NCI-H2196 (cell line): ENCODE data around the gene TARP.
"Not testable (repeated sequence)": the region's sequence is repeated elsewhere in the genome, so short reads cannot be mapped to it uniquely, and the experiment has no call there.

Experiments used
- DNase-seq: peaks from one replicate; lab custom pipeline; 2025; ENCODE audit not compliant: unreplicated experiment; lab: John Stamatoyannopoulos, UW

Gene TARP

DNA sequence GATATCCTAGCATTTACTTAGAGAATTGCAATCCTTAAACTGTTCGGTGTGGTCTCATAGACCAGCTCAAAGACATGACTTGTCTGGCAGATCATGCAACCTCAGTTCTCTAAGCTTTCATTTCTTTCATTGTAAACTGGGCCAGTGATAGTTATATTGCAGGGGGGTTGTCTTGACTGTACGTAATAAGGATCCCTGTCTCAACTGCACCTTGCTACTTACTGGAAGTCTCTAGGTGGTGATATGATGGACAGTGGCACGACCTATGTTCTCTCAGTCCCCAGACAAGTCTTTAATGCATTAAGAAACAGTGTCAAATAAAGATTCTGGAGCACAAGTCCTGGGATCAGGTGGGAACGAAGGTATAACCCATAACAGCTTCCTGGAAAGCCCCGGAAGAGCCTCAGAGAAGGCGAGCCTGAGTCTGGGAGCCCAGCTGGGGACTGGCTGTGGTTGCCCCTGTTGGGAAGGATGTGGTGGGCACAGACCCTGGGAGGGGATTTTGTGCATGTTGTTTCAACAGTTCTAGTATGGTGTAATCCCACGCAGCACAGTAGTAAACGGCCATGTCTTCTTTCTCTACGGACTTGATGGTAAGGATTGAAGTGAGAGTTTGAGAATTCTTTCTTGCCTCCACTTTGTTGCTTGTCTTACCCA, 26.0 kb upstream of the TARP start:
- no peak for DNase-seq

DNA sequence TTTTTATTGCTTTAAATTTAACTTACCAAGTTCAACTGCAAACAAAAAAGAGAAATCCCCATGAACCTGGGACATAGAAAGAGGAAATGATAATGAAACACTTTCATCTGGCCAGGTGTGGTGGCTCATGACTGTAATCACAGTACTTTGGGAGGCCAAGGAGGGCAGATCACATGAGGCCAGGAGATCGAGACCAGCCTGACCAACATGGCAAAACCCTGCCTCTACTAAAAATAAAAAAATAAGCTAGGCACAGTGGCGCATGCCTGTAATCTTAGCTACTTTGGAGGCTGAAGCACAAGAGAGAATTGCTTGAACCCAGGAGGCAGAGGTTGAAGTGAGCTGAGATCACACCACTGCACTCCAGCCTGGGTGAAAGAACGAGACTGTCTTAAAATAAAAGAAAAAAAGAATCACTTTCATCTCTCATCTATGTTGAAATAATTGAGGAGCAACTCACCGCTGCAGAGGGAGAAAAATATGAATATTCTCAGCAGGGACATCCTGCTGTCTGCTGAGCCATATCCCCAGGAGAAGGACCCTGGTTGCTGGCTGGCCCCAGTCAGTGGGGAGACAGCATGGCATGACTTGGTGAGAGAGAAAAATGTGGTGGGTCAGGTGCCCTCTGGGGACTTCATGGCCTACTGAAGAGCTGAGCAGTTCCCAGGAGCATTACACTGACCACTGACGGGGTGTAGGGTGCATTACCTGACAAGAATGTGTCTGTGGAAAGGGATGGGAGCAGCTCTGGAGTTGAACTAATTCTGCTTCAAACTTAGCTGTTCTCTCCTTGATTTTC, 22.8 kb upstream of the TARP start:
- DNase-seq: no peak

GRCh38 chr7:38294926-38295325, 21.5 kb upstream of the TARP start:
- DNase-seq: no peak

DNA sequence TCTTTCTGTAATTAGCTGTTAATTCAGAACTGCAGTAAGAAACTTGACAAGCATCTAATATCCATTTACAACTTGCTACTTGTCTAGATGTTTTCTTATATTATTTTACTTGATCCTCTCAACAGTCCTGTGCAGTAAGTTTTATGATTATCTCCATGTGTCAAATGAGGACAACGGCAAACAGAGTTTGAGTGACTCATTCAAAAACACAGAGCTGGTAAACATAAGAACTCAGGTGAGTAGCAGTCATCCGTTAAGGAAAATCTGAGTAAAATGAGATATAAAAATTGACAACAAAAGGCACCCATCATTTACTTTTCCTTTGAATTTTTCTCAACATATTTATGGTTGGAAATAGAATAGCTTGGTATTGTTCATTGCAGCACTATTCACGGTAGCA, 19.0 kb upstream of the TARP start:
- no peak for DNase-seq

- no peak for DNase-seq
Observed at GRCh38 chr7:38291650-38292049, 18.2 kb upstream of the TARP start.

DNA sequence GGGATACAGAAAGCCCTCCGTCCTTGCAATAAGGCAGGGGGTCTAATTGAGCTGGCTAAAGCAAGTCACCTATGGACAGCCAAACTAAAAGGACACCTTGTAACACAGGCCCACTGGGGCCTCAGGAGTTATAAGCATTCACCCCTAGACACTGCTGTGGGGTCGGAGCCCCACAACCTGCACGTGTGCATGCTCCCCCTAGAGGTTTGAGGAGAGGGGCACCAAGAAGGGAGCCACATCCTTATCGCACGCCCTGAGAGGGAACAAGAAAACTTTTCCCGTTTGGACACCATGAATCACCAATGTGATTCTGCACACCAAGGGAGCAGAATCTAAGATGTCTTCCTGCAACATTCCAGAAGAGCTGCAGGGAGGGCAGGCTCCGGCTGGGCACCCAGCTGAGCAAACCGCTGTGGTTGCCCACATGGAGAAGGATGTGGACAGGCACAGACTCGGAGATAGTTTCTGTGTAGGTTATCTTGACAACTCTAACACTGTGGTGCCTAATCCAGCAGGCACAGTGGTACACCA, 17.7 kb upstream of the TARP start:
- DNase-seq: no peak

DNA sequence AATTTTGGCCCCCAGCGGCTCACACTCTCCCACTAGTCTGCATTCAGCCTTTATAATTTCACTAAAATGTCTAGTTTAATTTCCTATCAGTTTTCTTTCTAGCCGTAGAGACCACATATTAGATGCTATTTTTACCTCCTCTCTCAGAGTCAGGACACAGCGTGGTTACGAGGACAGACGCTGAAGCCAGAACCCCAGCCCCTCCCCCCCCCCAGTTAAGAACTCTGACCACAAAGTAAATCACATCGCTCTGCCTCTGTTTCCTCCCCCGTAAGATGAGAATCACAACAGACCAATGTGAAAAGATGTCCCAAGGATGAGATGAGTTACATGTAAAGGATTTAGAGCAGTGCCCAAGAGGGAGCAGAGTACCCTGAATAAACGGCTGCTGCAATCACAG, 11.1 kb upstream of the TARP start:
- DNase-seq: no peak

DNA sequence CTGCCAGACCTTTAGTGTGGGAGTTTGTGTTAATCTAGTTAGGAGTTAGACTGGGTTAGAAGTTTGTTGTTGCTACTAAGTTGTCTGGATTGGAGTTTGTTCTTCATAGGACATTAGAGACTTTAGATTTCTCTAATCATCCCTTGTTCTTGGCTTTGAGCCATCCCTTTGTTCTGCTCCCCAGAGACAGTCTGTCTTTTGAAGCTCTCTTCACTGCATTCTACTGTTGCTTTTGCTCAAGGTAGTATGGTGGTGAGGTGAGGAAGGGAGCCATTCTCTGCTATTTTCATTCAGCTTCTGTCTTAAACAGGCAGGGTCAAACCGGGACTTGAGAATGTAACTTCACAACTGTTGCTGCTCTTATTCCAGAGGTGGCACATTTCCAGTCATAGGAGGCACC, 10.4 kb upstream of the TARP start:
- DNase-seq: no peak

- no peak for DNase-seq
Observed at GRCh38 chr7:38283107-38283506, 9.7 kb upstream of the TARP start.

GRCh38 chr7:38282081-38282480, 8.6 kb upstream of the TARP start:
- no peak for DNase-seq

- no peak for DNase-seq
Observed at GRCh38 chr7:38281266-38281665, 7.8 kb upstream of the TARP start.

- DNase-seq: no peak
Observed at GRCh38 chr7:38280707-38281106, 7.3 kb upstream of the TARP start.

GRCh38 chr7:38280000-38280399, 6.6 kb upstream of the TARP start:
- no peak for DNase-seq

DNA sequence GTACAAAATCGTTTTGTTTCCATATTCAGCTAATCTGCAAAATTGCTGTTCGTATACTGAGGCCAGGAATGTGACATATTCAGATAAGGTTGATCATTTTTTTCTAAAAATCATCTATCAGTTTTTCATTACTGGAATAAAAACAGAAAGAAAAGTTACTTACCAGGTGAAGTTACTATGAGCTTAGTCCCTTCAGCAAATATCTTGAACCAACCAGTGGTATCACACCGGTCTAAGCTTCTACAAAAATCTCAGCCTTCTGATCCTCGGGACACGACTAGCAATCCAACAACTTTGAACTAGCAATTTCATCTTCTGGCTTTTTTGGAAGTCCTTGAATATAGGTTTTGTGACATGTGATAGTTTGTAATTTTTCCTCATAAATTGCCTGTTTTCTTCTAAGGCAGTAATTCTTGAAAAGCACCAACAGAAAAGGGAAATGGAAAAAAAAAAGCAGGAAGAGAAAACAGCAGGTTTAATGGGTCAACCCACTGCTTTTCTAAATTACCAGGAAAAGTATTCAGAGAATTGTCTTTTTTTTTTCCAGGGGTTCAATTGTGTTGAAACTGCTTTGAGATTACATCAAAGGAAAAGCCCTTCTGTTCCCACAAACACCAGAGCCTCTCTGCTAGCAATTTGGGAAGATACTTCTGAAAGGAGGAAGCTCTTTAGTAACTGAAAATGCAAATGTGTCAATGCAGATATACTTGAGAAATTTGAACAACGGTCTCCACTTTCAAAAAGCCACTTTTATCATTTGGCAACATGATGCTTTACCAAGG, 2.9 kb upstream of the TARP start:
- DNase-seq: no peak

DNA sequence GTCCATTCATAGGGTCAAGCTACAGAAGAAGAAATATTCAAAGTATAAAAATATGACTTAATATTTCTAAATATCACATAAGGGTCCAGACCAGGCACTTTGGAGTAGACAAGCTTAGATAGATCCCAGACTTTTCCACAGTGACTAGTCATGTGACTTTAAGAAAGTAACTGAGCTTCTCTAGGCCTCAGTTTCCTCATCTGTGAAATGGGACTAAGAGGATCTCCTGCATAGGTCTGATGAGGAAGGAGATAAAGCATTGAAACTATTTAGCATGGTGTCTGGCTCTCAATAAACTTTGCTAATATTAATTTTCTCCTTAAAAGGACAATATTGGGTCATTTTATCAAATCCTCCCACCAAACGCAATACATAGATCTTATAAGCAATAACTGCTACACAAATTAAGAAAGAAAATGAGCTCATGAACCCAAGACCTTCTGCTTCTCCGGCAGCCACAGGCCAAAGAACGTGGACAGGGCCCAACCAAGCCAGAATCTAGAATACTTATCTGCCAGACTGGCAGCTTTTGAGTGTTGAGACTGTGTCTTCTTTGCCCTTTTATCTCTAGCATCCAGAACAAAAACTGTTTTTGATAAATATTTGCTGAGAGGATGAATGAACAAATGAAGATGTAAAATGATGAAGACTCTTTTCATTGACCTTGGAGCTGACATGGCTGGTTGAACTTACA, 1.6 kb upstream of the TARP start:
- DNase-seq: no peak

DNA sequence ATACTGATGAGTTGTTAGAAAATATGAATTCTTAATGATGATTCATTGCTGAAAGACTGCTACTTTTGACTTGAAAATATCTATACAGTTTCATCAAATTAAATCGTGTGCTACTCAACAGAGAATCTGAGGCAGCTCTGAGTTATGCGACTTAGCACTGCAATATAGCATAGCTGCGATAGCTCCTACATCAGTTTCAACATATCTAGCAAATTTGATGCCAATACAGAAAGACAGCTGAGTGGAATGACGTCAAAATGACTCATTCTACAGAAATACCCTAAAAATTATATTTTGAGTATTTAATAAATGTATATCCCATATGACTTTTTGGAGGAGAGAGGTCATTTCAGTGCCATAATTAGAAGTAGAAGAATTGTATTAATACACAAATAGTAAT, 1.1 kb upstream of the TARP start:
- DNase-seq: no peak

DNA sequence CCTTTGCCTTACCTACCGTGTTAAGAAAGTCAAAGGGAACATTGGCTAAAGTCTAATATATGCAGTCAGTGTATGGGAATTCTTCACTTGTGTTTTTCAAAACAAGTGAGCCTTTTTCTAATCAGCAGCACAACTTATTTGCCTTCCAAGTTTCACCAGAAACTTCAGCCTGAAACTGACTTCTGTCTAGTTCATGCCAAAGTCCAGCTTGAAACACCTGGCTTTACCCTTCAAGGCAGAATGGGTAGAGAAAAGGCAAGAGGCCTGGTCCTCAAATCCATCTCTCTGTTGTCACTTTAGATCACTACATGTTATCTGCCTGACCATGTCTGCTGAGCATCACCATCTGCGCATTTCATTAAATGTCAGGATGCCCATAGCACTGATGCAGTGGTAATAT, 3.0 kb downstream of the TARP start:
- DNase-seq: not testable (repeated sequence)

DNA sequence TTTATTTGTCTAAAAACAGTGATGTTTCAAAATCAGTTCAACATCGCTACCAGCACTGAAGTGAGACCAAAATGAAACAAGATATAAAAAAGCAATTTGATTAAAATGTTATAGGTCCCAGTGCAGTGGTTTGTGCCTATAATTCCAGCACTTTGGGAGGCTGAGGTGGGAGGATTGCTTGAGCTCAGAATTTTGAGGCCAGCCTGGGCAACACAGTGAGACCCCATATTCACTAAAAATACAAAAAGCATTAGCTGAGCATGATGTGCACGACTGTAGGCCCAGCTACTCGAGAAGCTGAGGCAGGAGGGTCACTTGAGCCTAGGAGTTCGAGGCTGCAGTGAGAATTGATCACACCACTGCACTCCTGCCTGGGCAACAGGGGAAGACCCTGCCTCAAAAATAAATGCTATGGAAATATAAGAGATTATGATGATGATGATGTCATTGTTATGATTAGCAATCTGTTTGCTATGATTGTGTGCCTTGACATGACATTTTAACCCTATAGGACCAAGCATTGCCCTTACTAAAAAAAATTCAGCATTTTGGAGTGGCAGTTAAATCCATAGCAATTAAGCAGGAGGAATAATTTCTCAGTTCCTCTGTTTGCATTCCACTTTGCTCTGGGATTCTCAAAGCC, 3.6 kb downstream of the TARP start:
- not testable (repeated sequence) for DNase-seq

GRCh38 chr7:38265958-38266357, 7.5 kb downstream of the TARP start:
- not testable (repeated sequence) for DNase-seq

- not testable (repeated sequence) for DNase-seq
Observed at GRCh38 chr7:38264602-38265001, 8.8 kb downstream of the TARP start.

DNA sequence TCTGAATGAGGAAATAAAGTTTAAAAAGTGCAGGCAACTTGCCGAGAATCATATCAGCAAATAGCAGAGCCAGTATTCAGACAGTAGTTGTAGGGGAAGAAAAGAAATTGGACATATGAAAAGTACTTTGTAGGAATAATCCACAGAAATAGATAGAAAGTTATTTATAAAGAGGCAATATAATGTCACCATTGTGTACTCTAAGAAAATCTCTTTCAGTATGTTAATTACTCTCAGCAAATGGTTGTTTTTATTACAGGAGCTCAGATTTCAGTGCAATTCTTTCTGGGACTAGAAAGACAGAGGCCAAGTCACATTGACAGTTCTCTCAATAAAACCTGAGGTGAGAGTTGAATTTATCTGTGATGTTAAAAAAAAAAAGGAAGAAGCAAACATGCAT, 10.2 kb downstream of the TARP start:
- not testable (repeated sequence) for DNase-seq
